ENCODE data around the gene MTX3. TPM values are rescaled to one million over a fixed set of nuclear protein-coding genes. Genes with fewer than 3 reads are reported as not detected.

The MTX3 gene, protein sequence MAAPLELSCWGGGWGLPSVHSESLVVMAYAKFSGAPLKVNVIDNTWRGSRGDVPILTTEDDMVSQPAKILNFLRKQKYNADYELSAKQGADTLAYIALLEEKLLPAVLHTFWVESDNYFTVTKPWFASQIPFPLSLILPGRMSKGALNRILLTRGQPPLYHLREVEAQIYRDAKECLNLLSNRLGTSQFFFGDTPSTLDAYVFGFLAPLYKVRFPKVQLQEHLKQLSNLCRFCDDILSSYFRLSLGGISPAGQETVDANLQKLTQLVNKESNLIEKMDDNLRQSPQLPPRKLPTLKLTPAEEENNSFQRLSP
- total RNA-seq, result 13.0 TPM
- long read RNA-seq, partial matches to known transcripts, result 1 of 2 reads
- long read RNA-seq, other reads (novel, unspliced or antisense), result 1 of 2 reads

- peak; percentile 90 for DNase-seq (ENCODE audit: low spot score)
Observed at GRCh38 chr5:79990598-79991507, at the start of gene MTX3. MTX3 (minus strand) TSS chr5:79991262; CDS start chr5:79991238, 24 bp downstream.

GRCh38 chr5:80039650-80040049, 48.6 kb upstream of the MTX3 start:
- no peak for DNase-seq (ENCODE audit: low spot score)

- no peak for DNase-seq (ENCODE audit: low spot score)
Observed at GRCh38 chr5:80037366-80037765, 46.3 kb upstream of the MTX3 start.

- DNase-seq (ENCODE audit: low spot score), result no peak
Observed at GRCh38 chr5:80036615-80037014, 45.6 kb upstream of the MTX3 start.

DNA sequence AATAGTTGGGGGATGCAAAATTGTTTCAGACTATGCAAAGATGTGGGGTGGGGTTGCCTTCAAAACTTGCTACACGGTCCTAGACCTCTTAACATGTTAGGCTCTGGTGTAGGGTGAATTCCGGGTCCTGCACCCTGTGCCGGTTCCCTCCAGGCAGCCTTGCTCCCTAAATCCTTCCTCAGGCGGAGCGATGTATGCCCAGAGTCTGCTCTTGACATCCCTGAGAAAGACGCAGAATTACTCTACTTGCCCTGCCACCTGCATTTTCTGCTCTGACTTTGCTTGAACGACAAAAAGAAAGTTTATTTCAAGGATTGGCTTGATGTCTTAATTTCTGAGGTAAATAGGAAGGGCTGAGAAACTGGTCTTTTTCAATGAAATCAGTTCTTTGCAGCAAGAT, 44.8 kb upstream of the MTX3 start:
- DNase-seq (ENCODE audit: low spot score), result no peak

GRCh38 chr5:80034962-80035821, 44.1 kb upstream of the MTX3 start, which contains the start of gene THBS4:
THBS4 (plus strand) TSS chr5:80035348; CDS start chr5:80035538, 190 bp downstream.
- DNase-seq (ENCODE audit: low spot score), result no peak

DNA sequence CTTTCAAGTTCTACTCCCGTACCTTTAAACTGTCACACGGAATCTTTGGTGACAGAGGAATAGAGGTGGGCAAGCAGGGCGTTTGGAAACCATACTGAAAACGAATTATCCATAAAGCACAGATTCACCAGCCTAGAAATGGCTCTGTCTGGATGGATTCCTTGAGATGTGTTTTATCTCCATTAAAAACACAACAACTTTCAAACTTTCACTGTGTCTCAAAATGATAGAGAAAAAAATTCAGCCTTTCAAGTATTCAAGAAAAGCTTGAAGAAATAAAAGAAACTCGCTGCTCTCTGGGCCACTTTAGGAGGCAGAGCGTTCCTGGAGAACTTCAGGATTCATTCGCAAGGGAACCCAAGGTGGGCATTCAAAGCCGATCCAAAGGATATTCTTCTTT, 43.5 kb upstream of the MTX3 start:
- no peak for DNase-seq (ENCODE audit: low spot score)

GRCh38 chr5:80033513-80033912, 42.5 kb upstream of the MTX3 start:
- DNase-seq (ENCODE audit: low spot score), result no peak

GRCh38 chr5:80031109-80031508, 40.0 kb upstream of the MTX3 start:
- DNase-seq (ENCODE audit: low spot score), result no peak

DNA sequence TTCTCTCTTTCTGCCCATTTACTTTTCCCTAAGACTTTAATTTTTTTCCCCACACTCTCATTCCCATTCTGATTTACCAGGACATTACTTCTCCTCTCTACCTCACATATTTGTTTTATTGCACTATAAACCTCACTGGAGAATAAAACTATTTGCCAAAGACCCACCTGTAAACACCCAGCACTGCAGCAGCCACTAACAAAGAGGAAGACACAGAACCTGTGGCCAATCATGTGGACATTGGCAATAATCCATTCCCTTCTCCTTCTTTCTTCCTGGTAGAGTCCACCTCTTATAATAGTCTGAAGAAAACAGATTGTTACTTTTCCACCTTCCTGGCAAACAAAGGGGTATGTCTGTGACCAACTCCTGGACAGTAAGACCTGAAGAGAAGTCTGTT, 35.8 kb upstream of the MTX3 start:
- no peak for DNase-seq (ENCODE audit: low spot score)

GRCh38 chr5:80025069-80025468, 34.0 kb upstream of the MTX3 start:
- DNase-seq (ENCODE audit: low spot score), result no peak

GRCh38 chr5:80010754-80011392, 19.8 kb upstream of the MTX3 start:
- DNase-seq (ENCODE audit: low spot score), result no peak

GRCh38 chr5:80008995-80009765, 18.1 kb upstream of the MTX3 start:
- DNase-seq (ENCODE audit: low spot score), result no peak

- no peak for DNase-seq (ENCODE audit: low spot score)
Observed at GRCh38 chr5:80002677-80003076, 11.6 kb upstream of the MTX3 start.

DNA sequence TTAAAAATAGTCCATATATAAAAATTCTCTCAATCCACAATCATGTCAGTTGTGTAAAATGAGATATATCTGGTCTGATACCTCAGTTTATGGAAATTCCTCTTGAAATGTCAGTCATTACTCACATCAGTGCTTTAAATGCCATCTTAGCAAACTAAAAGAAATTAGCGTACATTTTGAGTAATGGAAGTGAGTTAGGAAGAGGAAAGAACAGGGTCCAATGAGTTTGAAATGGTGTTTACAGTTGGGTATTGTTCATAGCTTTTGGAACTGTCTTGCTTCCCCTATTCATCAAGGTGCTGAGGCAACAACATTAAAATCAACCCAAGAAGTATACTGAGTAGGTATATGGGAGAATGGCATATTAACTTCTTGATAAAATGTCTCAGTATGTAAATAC, 8.7 kb upstream of the MTX3 start:
- no peak for DNase-seq (ENCODE audit: low spot score)

DNA sequence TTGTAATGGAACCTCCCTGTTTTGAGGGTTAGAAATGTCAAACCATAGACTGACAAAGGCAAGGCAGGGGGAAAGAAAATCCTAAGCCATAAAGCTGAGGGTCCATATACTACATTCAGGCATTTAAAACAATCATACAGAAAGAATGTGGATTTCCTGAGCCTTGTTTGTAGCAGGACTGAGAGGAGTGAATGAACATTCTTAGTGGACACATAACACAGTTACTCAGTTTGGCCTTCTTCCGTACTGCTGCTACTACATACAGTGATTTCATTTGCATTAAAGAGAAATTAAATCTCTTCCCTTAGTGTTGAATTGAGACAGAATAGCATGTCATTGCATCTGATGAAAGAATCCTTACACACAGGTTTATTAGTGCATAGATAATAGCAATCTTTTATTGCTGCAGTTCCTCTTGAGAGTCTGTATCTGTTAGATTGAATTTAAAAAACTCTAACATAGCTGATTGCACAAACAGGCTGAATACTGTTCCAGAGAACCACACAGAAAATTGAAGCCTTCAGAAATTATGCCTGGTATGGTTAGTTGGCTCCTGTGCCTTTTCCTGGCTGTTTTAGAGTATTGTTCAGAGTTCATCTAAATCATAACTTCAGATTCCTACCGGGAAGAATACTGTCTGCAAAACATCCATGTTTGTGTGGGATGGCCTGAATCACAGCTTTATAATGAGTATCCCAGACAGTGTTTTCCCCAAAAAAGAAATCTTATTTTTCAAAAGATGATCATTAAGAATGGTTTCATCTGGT, 2.0 kb upstream of the MTX3 start:
- no peak for DNase-seq (ENCODE audit: low spot score)

- no peak for DNase-seq (ENCODE audit: low spot score)
Observed at GRCh38 chr5:79990205-79990597, 861 bp downstream of the MTX3 start.

DNA sequence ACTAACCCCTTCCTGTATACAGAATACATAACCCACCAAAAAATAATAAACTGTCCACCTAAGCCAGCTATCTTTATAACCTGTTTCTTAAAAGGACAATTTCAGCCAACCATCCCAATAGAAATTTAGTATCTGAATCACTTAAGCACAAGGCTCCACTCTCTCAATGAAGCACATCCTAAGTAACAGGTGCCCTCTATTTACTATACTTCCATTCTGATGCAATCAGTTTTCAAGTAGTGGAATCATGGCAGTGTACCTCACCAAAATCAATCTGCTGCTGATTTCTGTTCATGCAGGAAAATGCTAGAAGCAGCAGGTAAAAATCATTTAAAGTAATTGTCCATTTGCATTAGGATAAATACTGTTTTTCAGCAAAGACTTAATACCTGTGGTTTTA, 4.8 kb downstream of the MTX3 start:
- no peak for DNase-seq (ENCODE audit: low spot score)

DNA sequence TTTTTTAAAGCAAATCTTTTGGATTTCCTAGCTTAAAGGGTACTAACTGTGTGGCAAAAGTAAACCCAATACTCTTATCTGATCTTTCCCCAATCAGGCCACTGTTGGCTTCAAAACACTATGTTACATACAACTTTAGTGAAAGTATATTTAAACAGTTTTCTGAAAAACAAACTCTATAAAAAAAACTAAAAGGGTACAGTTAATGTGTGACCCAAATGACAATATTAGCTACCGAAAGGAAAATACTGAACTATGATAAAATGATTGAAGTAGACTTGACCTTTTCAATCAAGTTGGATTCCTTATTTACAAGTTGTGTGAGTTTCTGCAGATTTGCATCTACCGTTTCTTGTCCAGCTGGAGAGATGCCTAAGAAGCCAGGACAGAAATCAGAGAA, 5.8 kb downstream of the MTX3 start:
- no peak for DNase-seq (ENCODE audit: low spot score)
